H9 (cell line): Measurements from ENCODE around the gene DCST1. TPM values are rescaled to one million over a fixed set of nuclear protein-coding genes. Genes with fewer than 3 reads are reported as not detected.
A peak's percentile ranks its signal among the peaks of the same experiment; 100 is the strongest.

ENCODE experiments used
- DNase-seq: peaks from one replicate; pipeline ENCODE4 v3.0.0-alpha.2; 2017
- H2AFZ ChIP-seq: one replicate; pipeline ENCODE4 v1.6.1; 2013; ENCODE audit warnings: mild to moderate bottlenecking, low read length, control low read depth, moderate library complexity
- H2AK5ac ChIP-seq: 2 replicates; pipeline ENCODE4 v1.6.1; 2013; ENCODE audit warnings: low read length, control low read depth, mixed read lengths; ENCODE audit not compliant: insufficient read length
- H2BK120ac ChIP-seq: one replicate; pipeline ENCODE4 v1.6.1; 2013; ENCODE audit warnings: low read depth, mild to moderate bottlenecking, low read length, control low read depth, inconsistent platforms; ENCODE audit not compliant: poor library complexity, severe bottlenecking
- H2BK12ac ChIP-seq: 2 replicates; pipeline ENCODE4 v1.6.1; 2013; ENCODE audit warnings: low read length, control low read depth, mixed read lengths, low read depth; ENCODE audit not compliant: insufficient read length
- H2BK15ac ChIP-seq: 2 replicates; pipeline ENCODE4 v1.6.1; 2013; ENCODE audit warnings: low read depth, low read length, control low read depth
- H2BK20ac ChIP-seq: one replicate; pipeline ENCODE4 v1.6.1; 2013; ENCODE audit warnings: low read depth, mild to moderate bottlenecking, low read length, control low read depth, inconsistent platforms; ENCODE audit not compliant: poor library complexity, severe bottlenecking
- H2BK5ac ChIP-seq: 2 replicates; pipeline ENCODE4 v1.6.1; 2013; ENCODE audit warnings: low read length, control low read depth, mixed read lengths; ENCODE audit not compliant: insufficient read length
- H3K14ac ChIP-seq: 2 replicates; pipeline ENCODE4 v1.6.1; 2013; ENCODE audit warnings: low read length, control low read depth; ENCODE audit not compliant: insufficient read depth
- H3K18ac ChIP-seq: 2 replicates; pipeline ENCODE4 v1.6.1; 2013; ENCODE audit warnings: low read depth, mild to moderate bottlenecking, mixed read lengths, low read length, control low read depth; ENCODE audit not compliant: insufficient read length
- H3K23ac ChIP-seq: 2 replicates; pipeline ENCODE4 v1.6.1; 2013; ENCODE audit warnings: low read length, control low read depth, mixed read lengths, low read depth; ENCODE audit not compliant: insufficient read length
- H3K23me2 ChIP-seq: 2 replicates; pipeline ENCODE4 v1.6.1; 2013; ENCODE audit warnings: low read depth, mild to moderate bottlenecking, mixed read lengths, low read length, control low read depth; ENCODE audit not compliant: insufficient read length, poor library complexity, severe bottlenecking
- H3K27ac ChIP-seq: 2 replicates; pipeline ENCODE4 v1.5.1; 2013; ENCODE audit warnings: low read length, control low read depth, mixed read lengths, low read depth; ENCODE audit not compliant: insufficient read length
- H3K27me3 ChIP-seq: 2 replicates; pipeline ENCODE4 v1.6.1; 2013; ENCODE audit warnings: low read length, control low read depth, inconsistent platforms; ENCODE audit not compliant: insufficient read depth
- H3K4ac ChIP-seq: 2 replicates; pipeline ENCODE4 v1.6.1; 2013; ENCODE audit warnings: low read depth, mild to moderate bottlenecking, control low read depth, inconsistent platforms, low read length, moderate library complexity
- H3K4me1 ChIP-seq: 2 replicates; pipeline ENCODE4 v1.6.1; 2013; ENCODE audit warnings: low read length, control low read depth, inconsistent platforms; ENCODE audit not compliant: insufficient read depth
- H3K4me2 ChIP-seq: 2 replicates; pipeline ENCODE4 v1.6.1; 2013; ENCODE audit warnings: low read length, control low read depth, mixed read lengths; ENCODE audit not compliant: insufficient read length, insufficient read depth
- H3K56ac ChIP-seq: 2 replicates; pipeline ENCODE4 v1.6.1; 2013; ENCODE audit warnings: low read depth, mild to moderate bottlenecking, mixed read lengths, low read length, control low read depth; ENCODE audit not compliant: insufficient read length
- H3K79me1 ChIP-seq: 2 replicates; pipeline ENCODE4 v1.6.1; 2013; ENCODE audit warnings: low read depth, mild to moderate bottlenecking, moderate library complexity, low read length, control low read depth, inconsistent platforms; ENCODE audit not compliant: insufficient read depth, poor library complexity, severe bottlenecking
- H3K79me2 ChIP-seq: 2 replicates; pipeline ENCODE4 v1.6.1; 2013; ENCODE audit warnings: low read length, control low read depth, inconsistent platforms; ENCODE audit not compliant: insufficient read depth
- H3K9ac ChIP-seq: 2 replicates; pipeline ENCODE4 v1.6.1; 2013; ENCODE audit warnings: low read length, control low read depth, mixed read lengths; ENCODE audit not compliant: insufficient read length; ENCODE audit errors: extremely low read depth
- H3K9me3 ChIP-seq: one replicate; pipeline ENCODE4 v1.6.1; 2013; ENCODE audit warnings: low read depth, low read length, inconsistent platforms; ENCODE audit not compliant: control insufficient read depth
- H3T11ph ChIP-seq: one replicate; pipeline ENCODE4 v1.6.1; 2013; ENCODE audit warnings: mild to moderate bottlenecking, low read length, control low read depth, inconsistent platforms
- H4K20me1 ChIP-seq: one replicate; pipeline ENCODE4 v1.6.1; 2013; ENCODE audit not compliant: control insufficient read depth, insufficient read length, insufficient read depth
- H4K5ac ChIP-seq: 2 replicates; pipeline ENCODE4 v1.6.1; 2013; ENCODE audit warnings: low read depth, mild to moderate bottlenecking, mixed read lengths, low read length, control low read depth; ENCODE audit not compliant: insufficient read length
- H4K8ac ChIP-seq: replicated peaks from 2 replicates; pipeline ENCODE4 v1.6.1; 2013; ENCODE audit warnings: low read length, control low read depth, mixed read lengths, low read depth; ENCODE audit not compliant: insufficient read length
- H4K91ac ChIP-seq: 2 replicates; pipeline ENCODE4 v1.6.1; 2013; ENCODE audit warnings: low read depth, mild to moderate bottlenecking, moderate library complexity, mixed read lengths, low read length, control low read depth; ENCODE audit not compliant: insufficient read length
- H3K27ac Mint-ChIP-seq, 3 experiments: 2 replicates in 2 of 3; 3 replicates in 1 of 3; pipeline ENCODE4 v1.8.0; 2020 to 2021; ENCODE audit warnings: mixed read lengths in 3 of 3, mild to moderate bottlenecking in 1 of 3, moderate library complexity in 1 of 3
- H3K27me3 Mint-ChIP-seq: 2 replicates; pipeline ENCODE4 v1.8.0; 2021; ENCODE audit warnings: low read depth, mild to moderate bottlenecking, moderate library complexity, mixed read lengths
- H3K36me3 Mint-ChIP-seq, 3 experiments: 2 replicates in 2 of 3; 3 replicates in 1 of 3; pipeline ENCODE4 v1.8.0; 2020 to 2021; ENCODE audit warnings: low read depth in 3 of 3, mixed read lengths in 3 of 3; ENCODE audit not compliant: insufficient read depth in 1 of 3
- H3K4me1 Mint-ChIP-seq, 2 experiments: 2 replicates each; pipeline ENCODE4 v1.8.0; 2020; ENCODE audit warnings: mixed read lengths in 2 of 2
- H3K4me3 Mint-ChIP-seq, 2 experiments: 2 replicates in 1 of 2; 3 replicates in 1 of 2; pipeline ENCODE4 v1.8.0; 2020 to 2021; ENCODE audit warnings: mild to moderate bottlenecking in 2 of 2, mixed read lengths in 2 of 2, moderate library complexity in 1 of 2
- H3K9me3 Mint-ChIP-seq, 2 experiments: 2 replicates in 1 of 2; 3 replicates in 1 of 2; pipeline ENCODE4 v1.8.0; 2020; ENCODE audit warnings: mild to moderate bottlenecking in 2 of 2, mixed read lengths in 2 of 2, moderate library complexity in 1 of 2
- WGBS: extraction: QIAGEN DNeasy Blood & Tissue Kit; methylation state at CpG from one replicate; pipeline ENCODE4 v1.1.7; 2013; ENCODE audit warnings: missing lambda C conversion rate, low lambda C conversion rate, mixed read lengths; ENCODE audit not compliant: insufficient read length; ENCODE audit errors: extremely low coverage; 5-methylcytosine and 5-hydroxymethylcytosine counted together
- total RNA-seq: library from RNA; stranded (reverse); gene quantifications from 2 replicates; pipeline ENCODE4 v1.2.1, GENCODE V29; 2021
- TF ChIP-seq, protein P1 (sequence below): fragments of 200-600 bp; sonication (generic); conservative IDR thresholded peaks from 3 replicates; pipeline ENCODE4 v1.8.0; 2021; ENCODE audit warnings: antibody characterized with exemption, mild to moderate bottlenecking

Gene DCST1
- total RNA-seq, 1 experiment from 2014 or later, result not detected

DNA sequence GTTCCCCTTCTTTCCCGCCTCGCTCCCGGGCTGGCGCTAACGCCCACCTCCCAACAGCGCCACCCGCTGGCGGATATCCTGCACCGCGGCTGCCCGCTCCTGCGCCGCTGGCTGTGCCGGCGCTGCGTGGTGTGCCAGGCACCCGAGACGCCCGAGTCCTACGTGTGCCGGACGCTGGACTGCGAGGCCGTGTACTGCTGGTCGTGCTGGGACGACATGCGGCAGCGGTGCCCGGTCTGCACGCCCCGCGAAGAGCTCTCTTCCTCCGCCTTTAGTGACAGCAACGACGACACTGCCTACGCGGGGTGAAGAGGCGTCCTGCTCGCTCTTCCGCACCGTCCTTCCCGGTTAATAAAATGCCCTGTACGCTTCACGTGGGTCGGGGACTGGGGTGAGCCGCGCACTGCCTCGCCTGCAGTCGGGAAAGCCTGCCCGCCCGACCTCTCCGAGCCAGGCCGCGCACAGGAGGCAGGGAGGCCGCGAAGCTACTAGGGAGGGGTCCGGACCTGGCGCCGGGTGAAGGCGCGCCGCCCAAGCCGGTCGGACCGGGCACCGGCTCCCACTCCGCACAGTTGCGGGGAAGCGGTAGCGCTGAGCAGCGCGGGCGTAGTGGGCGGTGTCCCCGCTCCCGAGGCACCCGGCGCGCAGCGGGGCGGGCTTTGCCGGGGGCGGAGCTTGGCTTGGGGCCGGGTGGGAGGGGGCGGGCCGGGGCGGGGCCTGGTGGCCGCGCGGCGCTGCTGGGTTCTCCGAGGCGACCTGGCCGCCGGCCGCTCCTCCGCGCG, 17.1 kb downstream of the DCST1 start, which contains the start of gene ADAM15:
Gene ADAM15 (plus strand): TSS at position 757 of the 782 bp plus-strand sequence. CDS start 71 bp downstream, outside the sequence.
- H4K8ac ChIP-seq, result no peak within 1 kb of the TSS
- H3K9ac ChIP-seq, result peak within 1 kb of the TSS; percentile 7
- no peaks in the 10 kb centered on the region; the same call in 1 of the 2 replicates for H3K4me1 ChIP-seq
- H3K18ac ChIP-seq, result peak within 1 kb of the TSS; percentile 35
- H2BK15ac ChIP-seq, result no peak within 1 kb of the TSS
- H3K79me1 ChIP-seq, result no peaks in the 10 kb centered on the region
- Mint-ChIP-seq H3K27ac (peak within 1 kb of the TSS in 2 of 3 experiments; percentile 25 to 77; a peak in 1 of 7 replicates), H3K27me3 (peaks cover 19% of the 10 kb centered on the region), H3K4me1 (peaks cover 23 to 41% of the 10 kb centered on the region in 2 experiments), H3K36me3 (peaks cover 0 to 3% (median under 1%) of the 10 kb centered on the region in 3 experiments; a peak in 3 of 7 replicates), H3K9me3 (no peaks in the 10 kb centered on the region), H3K4me3 (peak within 1 kb of the TSS; percentile 67 to 88)
- TF ChIP-seq, protein P1, sequence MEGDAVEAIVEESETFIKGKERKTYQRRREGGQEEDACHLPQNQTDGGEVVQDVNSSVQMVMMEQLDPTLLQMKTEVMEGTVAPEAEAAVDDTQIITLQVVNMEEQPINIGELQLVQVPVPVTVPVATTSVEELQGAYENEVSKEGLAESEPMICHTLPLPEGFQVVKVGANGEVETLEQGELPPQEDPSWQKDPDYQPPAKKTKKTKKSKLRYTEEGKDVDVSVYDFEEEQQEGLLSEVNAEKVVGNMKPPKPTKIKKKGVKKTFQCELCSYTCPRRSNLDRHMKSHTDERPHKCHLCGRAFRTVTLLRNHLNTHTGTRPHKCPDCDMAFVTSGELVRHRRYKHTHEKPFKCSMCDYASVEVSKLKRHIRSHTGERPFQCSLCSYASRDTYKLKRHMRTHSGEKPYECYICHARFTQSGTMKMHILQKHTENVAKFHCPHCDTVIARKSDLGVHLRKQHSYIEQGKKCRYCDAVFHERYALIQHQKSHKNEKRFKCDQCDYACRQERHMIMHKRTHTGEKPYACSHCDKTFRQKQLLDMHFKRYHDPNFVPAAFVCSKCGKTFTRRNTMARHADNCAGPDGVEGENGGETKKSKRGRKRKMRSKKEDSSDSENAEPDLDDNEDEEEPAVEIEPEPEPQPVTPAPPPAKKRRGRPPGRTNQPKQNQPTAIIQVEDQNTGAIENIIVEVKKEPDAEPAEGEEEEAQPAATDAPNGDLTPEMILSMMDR, result peak; percentile 98
- H3T11ph ChIP-seq, result no peak within 1 kb of the TSS
- no CpG with 5 or more reads among the region's 99 CpGs for WGBS
- no peak within 1 kb of the TSS for H2AFZ ChIP-seq
- H3K56ac ChIP-seq, result no peak within 1 kb of the TSS
- H2BK20ac ChIP-seq, result no peak within 1 kb of the TSS
- H3K27me3 ChIP-seq, result peaks cover 4% of the 10 kb centered on the region; the same call in 1 of the 2 replicates
- H4K20me1 ChIP-seq, result no peaks in the 10 kb centered on the region
- H2BK120ac ChIP-seq, result no peak within 1 kb of the TSS
- no peak within 1 kb of the TSS for H2AK5ac ChIP-seq
- H3K4me2 ChIP-seq, result peak within 1 kb of the TSS; percentile 67
- no peak within 1 kb of the TSS for H3K23ac ChIP-seq
- H4K91ac ChIP-seq, result no peak within 1 kb of the TSS
- DNase-seq, result peak; percentile 84
- H3K27ac ChIP-seq, result no peak within 1 kb of the TSS
- no peak within 1 kb of the TSS for H4K5ac ChIP-seq
- H3K4ac ChIP-seq, result no peak within 1 kb of the TSS
- H3K79me2 ChIP-seq, result no peaks in the 10 kb centered on the region
- no peak within 1 kb of the TSS for H2BK5ac ChIP-seq
- no peaks in the 10 kb centered on the region for H3K9me3 ChIP-seq
- no peak within 1 kb of the TSS for H2BK12ac ChIP-seq
- H3K23me2 ChIP-seq, result peaks cover 16% of the 10 kb centered on the region
- peak within 1 kb of the TSS; percentile 23; the same call in 1 of the 2 replicates for H3K14ac ChIP-seq
